VCaP (cell line): ENCODE measurements around the gene HSD17B4.
"Not testable (repeated sequence)": the region's sequence is repeated elsewhere in the genome, so short reads cannot be mapped to it uniquely, and the experiment has no call there.

ENCODE experiments used
- H3K27ac ChIP-seq: fragments of 450-650 bp; 2 replicates; pipeline ENCODE4 v1.5.1; 2017
- TF ChIP-seq, protein P1 (sequence below): fragments of 450-650 bp; conservative IDR thresholded peaks from 2 replicates; pipeline ENCODE4 v1.5.1; 2017; ENCODE audit warnings: mild to moderate bottlenecking, moderate library complexity

Gene HSD17B4

DNA sequence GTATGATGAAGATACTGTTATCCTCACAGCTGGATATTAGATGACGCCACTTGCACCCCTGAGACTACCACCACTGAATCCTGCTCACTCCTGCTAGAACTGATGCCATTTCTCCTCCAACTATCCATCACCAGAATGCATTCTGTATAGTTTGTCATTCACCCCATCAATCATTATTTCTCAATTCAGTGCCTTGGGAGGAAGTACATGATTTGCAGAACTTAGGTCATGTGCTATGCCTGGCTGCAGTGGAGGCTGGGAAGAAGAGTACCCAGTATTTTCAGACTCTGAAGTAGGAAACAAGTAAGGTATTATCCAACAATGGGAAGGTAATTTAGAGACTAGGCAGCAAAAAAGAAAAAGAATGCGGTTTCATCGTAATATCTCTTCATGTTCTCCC lies 26.2 kb upstream of the HSD17B4 start:
- no peak overlapping the region for H3K27ac ChIP-seq
- TF ChIP-seq, protein P1, sequence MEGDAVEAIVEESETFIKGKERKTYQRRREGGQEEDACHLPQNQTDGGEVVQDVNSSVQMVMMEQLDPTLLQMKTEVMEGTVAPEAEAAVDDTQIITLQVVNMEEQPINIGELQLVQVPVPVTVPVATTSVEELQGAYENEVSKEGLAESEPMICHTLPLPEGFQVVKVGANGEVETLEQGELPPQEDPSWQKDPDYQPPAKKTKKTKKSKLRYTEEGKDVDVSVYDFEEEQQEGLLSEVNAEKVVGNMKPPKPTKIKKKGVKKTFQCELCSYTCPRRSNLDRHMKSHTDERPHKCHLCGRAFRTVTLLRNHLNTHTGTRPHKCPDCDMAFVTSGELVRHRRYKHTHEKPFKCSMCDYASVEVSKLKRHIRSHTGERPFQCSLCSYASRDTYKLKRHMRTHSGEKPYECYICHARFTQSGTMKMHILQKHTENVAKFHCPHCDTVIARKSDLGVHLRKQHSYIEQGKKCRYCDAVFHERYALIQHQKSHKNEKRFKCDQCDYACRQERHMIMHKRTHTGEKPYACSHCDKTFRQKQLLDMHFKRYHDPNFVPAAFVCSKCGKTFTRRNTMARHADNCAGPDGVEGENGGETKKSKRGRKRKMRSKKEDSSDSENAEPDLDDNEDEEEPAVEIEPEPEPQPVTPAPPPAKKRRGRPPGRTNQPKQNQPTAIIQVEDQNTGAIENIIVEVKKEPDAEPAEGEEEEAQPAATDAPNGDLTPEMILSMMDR: no peak

DNA sequence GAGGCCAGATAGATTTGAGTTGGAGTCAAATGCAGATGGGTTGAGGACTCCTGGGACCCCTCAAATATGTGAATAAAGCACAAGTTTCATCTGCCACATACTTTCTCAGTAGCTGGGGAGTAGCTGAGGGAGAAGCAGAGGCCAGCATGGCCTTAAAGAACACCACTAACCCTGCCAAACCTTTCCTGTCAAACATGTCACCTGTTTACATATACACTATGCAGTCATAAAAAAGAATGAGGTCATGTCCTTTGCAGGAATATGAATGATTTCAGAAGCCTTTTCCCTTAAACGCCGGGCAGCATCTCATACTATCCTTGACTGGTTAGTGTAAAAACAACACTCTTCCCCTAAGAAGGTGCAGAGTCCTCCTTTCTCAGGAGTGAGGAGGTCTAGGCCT lies 25.2 kb upstream of the HSD17B4 start:
- H3K27ac ChIP-seq: no peak overlapping the region
- TF ChIP-seq, protein P1: no peak

DNA sequence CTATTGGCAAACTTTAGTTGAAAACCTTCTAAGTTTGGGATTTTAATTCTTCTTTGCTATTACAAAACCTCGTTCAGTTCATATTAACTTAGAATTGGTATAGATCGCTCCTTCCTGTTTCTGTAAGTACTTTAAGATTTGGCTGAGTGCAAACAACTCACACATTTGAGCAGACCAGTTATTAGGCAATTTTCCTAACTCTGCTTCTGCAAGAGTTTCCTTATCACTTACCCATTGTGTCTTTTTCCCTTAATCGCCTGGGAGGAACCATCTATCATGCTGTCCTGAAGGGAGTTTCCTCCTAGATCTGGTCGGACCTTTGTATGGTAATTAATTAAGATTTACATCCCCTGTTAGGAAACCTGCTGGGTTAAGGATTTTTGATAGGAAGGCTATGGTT lies 24.7 kb upstream of the HSD17B4 start:
- not testable (repeated sequence) for H3K27ac ChIP-seq

DNA sequence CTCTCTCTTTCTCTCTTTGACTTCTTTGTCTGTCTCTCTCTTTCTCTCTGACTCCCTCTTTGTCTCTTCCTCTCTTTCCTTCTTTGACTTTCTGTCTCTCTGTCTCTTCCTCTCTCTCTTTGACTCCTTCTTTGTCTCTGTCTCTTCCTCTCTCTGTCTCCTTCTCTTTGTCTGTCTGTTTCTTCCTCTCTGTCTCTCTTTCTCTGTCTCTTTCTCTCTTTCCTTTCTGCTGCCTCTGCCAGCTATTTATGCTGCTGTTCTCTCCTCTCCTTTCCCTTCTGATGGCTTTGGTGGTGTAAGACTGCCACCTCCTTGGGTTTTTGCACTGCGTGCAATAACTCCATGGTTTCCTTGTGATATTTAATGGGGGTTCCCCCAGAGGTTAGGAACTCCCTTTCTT lies 24.1 kb upstream of the HSD17B4 start:
- H3K27ac ChIP-seq: not testable (repeated sequence)

DNA sequence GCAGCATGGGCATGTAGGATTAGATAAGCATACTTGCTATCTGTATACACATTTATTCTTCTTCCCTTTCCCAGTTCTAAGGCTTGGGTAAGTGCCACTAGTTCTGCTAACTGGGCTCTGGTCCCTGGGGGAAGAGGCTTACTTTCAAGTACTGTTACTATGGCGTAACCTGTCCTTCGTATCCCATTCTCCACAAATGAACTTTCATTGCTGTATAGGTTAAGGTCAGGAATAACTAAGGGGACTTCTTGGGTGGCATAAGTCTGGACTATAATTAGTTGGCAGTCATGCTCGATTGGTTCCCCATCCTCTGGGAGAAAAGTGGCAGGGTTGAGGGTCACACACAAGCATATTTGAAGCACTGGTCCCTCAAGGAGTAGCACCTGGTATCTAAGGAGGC lies 23.7 kb upstream of the HSD17B4 start:
- H3K27ac ChIP-seq: not testable (repeated sequence)

DNA sequence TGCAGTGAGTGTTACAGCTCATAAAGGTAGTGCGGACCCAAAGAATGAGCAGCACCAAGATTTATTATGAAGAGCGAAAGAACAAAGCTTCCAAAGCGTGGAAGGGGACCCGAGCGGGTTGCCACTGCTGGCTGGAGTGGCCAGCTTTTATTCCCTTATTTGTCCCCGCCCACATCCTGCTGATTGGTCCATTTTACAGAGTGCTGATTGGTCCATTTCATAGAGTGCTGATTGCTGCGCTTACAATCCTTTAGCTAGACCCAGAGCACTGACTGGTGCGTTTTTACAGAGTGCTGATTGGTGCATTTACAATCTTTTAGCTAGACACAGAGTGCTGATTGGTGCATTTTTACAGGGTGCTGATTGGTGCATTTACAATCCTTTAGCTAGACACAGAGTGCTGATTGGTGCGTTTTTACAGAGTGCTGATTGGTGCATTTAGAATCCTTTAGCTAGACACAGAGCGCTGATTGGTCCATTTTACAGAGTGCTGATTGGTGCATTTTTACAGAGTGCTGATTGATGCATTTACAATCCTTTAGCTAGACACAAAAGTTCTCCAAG lies 19.5 kb upstream of the HSD17B4 start:
- H3K27ac ChIP-seq: not testable (repeated sequence)

DNA sequence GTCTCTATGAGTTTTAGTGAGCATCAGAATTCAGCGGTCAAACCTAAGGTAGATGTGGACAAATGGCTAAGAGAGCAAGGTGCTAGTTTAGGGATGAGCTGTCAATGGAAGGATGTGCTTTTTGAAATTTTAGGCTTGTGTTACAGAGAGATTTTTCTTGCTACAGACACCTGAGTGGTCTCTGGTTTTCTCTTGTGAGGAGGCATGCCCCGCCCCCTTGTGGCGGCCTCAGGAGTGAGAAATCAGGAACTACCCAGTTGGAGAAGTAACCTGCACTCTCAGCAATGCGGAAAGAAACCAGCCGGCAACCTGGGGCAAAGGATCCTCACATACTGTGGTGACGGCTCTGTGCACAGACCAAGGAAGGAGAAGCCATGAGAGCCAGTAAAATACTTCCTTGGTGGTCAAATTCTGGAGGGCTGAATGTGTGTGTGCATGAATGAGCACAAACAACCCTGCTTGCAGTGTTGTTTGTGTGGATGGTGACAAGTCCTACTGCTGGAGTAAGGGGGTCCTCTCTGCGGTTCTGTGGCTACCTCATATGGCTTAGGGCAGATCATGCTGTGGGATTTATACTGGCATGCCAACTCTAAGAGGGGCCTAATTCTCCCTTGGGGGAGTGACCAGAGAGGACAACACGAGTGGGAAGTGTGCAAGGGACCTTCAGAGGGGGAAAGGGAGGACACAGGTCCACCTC lies 16.7 kb upstream of the HSD17B4 start:
- no peak overlapping the region for H3K27ac ChIP-seq
- TF ChIP-seq, protein P1: peak; percentile 29

DNA sequence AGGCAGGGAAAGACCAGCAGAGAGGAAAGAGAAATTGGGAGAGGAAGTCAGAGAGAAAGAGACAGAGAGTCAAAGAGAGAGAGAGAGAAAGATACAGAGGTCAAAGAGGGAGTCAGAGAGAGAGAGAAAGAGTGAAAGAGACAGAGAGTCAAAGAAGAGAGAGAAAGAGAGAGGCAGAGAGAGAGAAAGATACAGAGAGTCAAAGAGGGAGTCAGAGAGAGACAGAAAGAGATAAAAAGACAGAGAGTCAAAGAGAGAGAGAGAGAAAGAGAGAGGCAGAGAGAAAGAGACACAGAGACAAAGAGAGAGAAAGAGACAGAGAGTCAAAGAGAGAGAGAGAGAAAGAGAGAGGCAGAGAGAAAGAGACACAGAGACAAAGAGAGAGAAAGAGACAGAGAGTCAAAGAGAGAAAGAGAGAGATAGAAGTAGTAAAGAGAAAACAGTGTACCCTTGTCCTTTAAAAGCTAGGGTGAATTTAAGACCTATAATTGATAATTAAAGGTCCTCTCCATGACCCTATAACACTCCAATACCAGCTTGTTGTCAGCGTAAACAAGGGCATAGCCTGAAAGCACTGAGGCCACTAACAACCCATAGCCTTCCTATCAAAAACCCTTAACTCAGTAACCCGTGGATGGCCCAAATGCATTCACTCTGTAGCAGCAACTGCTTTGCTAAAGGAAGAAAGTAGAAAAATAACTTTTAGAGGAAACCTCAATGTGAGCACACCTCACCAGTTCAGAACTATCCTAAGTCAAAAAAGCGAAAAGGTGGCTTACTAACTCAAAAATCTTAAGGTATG lies 14.3 kb upstream of the HSD17B4 start:
- not testable (repeated sequence) for H3K27ac ChIP-seq

DNA sequence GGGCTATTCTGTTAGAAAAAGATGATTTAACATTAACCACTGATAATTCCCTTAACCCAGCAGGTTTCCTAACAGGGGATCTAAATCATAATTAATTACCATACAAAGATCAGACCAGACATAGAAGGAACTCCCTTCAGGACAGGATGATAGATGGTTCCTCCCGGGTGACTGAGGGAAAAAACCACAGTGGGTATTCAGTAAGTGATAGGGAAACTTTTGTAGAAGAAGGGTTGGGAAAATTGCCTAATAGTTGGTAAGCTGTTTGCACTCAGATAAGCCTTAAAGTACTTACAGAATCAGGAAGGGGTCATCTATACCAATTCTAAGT lies 13.7 kb upstream of the HSD17B4 start:
- not testable (repeated sequence) for H3K27ac ChIP-seq

DNA sequence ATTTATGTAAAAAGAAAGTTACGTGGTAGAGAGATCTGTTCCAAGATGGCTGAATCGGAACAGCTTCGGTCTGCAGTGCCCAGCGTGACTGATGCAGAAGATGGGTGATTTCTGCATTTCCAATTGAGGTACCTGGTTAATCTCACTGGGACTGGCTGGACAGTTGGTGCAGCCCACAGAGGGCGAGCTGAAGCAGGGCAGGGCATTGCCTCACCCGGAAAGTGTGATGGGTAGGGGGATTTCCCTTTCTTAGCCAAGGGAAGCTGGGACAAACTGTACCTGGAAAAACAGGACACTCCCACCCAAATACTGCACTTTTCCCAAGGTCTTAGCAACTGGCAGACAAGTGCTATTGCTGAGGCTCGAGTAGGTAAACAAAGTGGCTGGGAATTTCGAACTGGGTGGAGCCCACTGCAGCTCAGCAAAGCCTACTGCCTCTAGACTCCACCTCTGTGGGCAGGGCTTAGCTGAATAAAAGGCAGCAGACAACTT lies 13.1 kb upstream of the HSD17B4 start:
- TF ChIP-seq, protein P1: no peak
- no peak overlapping the region for H3K27ac ChIP-seq

DNA sequence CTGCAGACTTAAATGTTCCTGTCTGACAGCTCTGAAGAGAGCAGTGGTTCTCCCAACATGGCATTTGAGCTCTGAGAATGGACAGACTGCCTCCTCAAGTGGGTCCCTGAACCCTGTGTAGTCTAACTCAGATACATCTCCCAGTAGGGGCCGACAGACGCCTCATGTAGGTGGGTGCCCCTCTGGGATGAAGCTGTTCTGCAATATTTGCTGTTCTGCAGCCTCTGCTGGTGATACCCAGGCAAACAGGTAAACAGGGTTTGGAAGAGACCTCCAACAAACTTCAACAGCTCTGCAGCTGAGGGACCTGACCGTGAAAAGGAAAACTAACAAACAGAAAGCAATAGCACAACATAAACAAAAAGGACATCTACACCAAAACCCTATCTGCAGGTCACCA lies 12.7 kb upstream of the HSD17B4 start:
- not testable (repeated sequence) for H3K27ac ChIP-seq

DNA sequence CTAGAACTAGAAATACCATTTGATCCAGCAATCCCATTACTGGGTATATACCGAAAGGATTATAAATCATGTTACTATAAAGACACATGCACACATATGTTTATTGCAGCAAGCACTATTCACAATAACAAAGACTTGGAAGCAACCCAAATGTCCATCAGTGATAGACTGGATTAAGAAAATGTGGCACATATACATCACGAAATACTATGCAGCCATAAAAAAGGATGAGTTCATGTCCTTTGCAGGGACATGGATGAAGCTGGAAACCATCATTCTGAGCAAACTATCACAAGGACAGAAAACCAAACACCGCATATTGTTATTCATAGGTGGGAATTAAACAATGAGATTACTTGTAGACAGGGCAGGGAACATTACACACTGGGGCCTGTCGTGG lies 7.7 kb upstream of the HSD17B4 start:
- not testable (repeated sequence) for H3K27ac ChIP-seq
